ENCODE results near the gene SLC50A1. TPM values are rescaled to one million over a fixed set of nuclear protein-coding genes. Genes with fewer than 3 reads are reported as not detected.
"Not testable (repeated sequence)": the region's sequence is repeated elsewhere in the genome, so short reads cannot be mapped to it uniquely, and the experiment has no call there.

The SLC50A1 gene
- polyA plus RNA-seq, 2 of the 4 experiments (the other 2 are of a cell fraction) = 28.2 to 39.4 TPM

DNA sequence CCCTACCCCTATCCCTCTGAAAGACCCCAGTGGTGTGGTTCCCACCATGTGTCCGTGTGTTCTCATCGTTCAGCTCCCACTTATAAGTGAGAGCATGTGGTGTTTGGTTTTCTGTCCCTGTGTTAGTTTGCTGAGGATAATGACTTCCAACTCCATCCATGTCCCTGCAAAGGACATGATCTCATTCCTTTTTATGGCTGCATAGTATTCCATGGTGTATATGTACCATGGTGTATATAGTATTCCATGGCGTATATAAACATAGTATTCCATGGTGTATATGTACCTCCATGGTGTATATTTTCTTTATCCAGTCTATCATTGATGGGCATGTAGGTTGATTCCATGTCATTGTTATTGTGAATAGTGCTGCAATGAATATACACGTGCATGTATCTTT, 28.1 kb downstream of the SLC50A1 start:
- H3K27ac ChIP-seq; FAIRE-seq; H3K4me1 ChIP-seq; H3K4me3 ChIP-seq; DNase-seq (ENCODE audit: low read depth in 1 of 2, low spot score in 1 of 2); H3K4me2 ChIP-seq; POLR2A ChIA-PET; H3K9me3 ChIP-seq; ATAC-seq: not testable (repeated sequence)
- CTCF ChIA-PET = interaction anchor here (1.0 to 9.1 kb wide), 6 partner anchors 9 to 103 kb away, joined by 3 to 202 read pairs (median 14); partner anchors contain the start of genes EFNA1, KRTCAP2, SLC50A1 and TRIM46
- 87% methylated on average over 4 of the region's 4 CpGs for WGBS (ENCODE audit: missing lambda C conversion rate)

DNA sequence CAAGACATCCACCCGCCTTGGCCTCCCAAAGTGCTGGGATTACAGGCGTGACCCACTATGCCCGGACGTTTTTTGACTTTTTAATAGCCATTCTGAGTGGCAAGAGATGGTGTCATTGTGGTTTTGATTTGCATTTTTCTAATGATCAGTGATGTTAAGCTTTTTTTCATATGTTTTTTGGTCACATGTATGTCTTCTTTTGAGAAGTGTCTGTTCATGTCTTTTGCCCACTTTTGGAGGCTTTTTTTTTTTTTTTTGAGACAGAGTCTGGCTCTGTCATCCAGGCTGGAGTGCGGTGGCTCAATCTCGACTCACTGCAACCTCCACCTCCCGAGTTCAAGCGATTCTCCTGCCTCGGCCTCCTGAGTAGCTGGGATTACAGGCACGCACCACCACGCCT, 29.0 kb downstream of the SLC50A1 start:
- FAIRE-seq; DNase-seq (ENCODE audit: low read depth in 1 of 2, low spot score in 1 of 2); H3K9me3 ChIP-seq; H3K4me2 ChIP-seq; H3K27ac ChIP-seq; H3K4me1 ChIP-seq; H3K4me3 ChIP-seq; ATAC-seq: not testable (repeated sequence)
- ChIA-PET CTCF (interaction anchor here (1.3 to 9.1 kb wide), 7 partner anchors 9 to 104 kb away, joined by 5 to 202 read pairs (median 17); partner anchors contain the start of genes EFNA1, KRTCAP2, SLC50A1 and TRIM46), POLR2A (interaction anchor here (0.6 kb wide), 1 partner anchor 8 kb away, joined by 3 read pairs; no protein-coding TSS in a partner anchor)
- WGBS (ENCODE audit: missing lambda C conversion rate) = 71% methylated on average over 11 of the region's 11 CpGs

DNA sequence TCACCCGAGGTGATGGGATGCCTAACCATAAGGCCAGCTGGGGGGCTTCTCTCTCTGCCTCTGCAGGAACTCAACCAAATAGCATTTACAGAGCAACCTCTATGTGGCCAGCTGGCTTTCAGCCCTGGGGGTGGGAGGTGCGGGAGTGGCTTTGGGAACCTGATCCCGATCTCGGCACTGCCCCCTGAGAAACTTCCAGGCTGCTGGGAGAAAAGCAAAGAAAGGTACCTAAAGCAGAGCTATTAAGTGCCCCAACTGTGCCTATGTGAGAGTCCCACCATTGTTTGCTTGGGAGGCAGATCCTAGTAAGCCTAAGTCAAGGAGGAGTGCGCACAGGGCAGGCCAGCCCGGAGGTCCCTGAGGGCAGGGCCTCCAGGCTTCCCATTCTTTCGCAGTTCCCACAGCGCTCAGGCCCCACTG, 30.4 kb downstream of the SLC50A1 start:
- FAIRE-seq (no peak), DNase-seq (ENCODE audit: low read depth in 1 of 2, low spot score in 1 of 2) (no peak), ATAC-seq (no peak)
- Histone ChIP-seq H3K9me3 (no peaks in the 10 kb centered on the region), H3K4me2 (no peak overlapping the region), H3K27ac (no peak overlapping the region), H3K4me3 (no peak overlapping the region), H3K4me1 (0 out of 3 replicates have a peak, but pooled peaks cover 4% of the 10 kb centered on the region)
- CTCF ChIA-PET = interaction anchor here (1.0 to 15.2 kb wide), 12 partner anchors 11 to 105 kb away, joined by 3 to 384 read pairs (median 62); partner anchors contain the start of genes EFNA1 and SLC50A1
- WGBS (ENCODE audit: missing lambda C conversion rate) = 95% methylated on average over 7 of the region's 8 CpGs
- POLR2A ChIA-PET = interaction anchor here (0.6 kb wide), 1 partner anchor 362 kb away, joined by 3 read pairs; no protein-coding TSS in a partner anchor
- TF ChIP-seq POLR2AphosphoS2 (conservative IDR thresholded peaks at IDR 0.05; ENCODE audit: low read length) (no peak), KDM1A (IDR thresholded peaks at IDR 0.05; ENCODE audit: low read depth) (no peak), JUNB (IDR thresholded peaks at IDR 0.05) (no peak), ESRRA (IDR thresholded peaks at IDR 0.05; ENCODE audit: borderline replicate concordance, low read length) (no peak), GATA3 (IDR thresholded peaks at IDR 0.05; ENCODE audit: borderline replicate concordance) (no peak), NR3C1 (IDR thresholded peaks at IDR 0.05) (no peak)
- TF ChIP-seq, protein P1, sequence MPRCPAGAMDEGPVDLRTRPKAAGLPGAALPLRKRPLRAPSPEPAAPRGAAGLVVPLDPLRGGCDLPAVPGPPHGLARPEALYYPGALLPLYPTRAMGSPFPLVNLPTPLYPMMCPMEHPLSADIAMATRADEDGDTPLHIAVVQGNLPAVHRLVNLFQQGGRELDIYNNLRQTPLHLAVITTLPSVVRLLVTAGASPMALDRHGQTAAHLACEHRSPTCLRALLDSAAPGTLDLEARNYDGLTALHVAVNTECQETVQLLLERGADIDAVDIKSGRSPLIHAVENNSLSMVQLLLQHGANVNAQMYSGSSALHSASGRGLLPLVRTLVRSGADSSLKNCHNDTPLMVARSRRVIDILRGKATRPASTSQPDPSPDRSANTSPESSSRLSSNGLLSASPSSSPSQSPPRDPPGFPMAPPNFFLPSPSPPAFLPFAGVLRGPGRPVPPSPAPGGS (IDR thresholded peaks at IDR 0.05) = no peak
- TF ChIP-seq, protein P2, sequence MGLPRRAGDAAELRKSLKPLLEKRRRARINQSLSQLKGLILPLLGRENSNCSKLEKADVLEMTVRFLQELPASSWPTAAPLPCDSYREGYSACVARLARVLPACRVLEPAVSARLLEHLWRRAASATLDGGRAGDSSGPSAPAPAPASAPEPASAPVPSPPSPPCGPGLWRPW (IDR thresholded peaks at IDR 0.05) = no peak
- TF ChIP-seq, protein P3, sequence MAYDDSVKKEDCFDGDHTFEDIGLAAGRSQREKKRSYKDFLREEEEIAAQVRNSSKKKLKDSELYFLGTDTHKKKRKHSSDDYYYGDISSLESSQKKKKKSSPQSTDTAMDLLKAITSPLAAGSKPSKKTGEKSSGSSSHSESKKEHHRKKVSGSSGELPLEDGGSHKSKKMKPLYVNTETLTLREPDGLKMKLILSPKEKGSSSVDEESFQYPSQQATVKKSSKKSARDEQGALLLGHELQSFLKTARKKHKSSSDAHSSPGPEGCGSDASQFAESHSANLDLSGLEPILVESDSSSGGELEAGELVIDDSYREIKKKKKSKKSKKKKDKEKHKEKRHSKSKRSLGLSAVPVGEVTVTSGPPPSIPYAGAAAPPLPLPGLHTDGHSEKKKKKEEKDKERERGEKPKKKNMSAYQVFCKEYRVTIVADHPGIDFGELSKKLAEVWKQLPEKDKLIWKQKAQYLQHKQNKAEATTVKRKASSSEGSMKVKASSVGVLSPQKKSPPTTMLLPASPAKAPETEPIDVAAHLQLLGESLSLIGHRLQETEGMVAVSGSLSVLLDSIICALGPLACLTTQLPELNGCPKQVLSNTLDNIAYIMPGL (CRISPR knock-in tag; IDR thresholded peaks at IDR 0.05; ENCODE audit: borderline replicate concordance) = no peak
- TF ChIP-seq, protein P4, sequence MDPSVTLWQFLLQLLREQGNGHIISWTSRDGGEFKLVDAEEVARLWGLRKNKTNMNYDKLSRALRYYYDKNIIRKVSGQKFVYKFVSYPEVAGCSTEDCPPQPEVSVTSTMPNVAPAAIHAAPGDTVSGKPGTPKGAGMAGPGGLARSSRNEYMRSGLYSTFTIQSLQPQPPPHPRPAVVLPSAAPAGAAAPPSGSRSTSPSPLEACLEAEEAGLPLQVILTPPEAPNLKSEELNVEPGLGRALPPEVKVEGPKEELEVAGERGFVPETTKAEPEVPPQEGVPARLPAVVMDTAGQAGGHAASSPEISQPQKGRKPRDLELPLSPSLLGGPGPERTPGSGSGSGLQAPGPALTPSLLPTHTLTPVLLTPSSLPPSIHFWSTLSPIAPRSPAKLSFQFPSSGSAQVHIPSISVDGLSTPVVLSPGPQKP (IDR thresholded peaks at IDR 0.05; ENCODE audit: low read depth, low read length) = no peak

DNA sequence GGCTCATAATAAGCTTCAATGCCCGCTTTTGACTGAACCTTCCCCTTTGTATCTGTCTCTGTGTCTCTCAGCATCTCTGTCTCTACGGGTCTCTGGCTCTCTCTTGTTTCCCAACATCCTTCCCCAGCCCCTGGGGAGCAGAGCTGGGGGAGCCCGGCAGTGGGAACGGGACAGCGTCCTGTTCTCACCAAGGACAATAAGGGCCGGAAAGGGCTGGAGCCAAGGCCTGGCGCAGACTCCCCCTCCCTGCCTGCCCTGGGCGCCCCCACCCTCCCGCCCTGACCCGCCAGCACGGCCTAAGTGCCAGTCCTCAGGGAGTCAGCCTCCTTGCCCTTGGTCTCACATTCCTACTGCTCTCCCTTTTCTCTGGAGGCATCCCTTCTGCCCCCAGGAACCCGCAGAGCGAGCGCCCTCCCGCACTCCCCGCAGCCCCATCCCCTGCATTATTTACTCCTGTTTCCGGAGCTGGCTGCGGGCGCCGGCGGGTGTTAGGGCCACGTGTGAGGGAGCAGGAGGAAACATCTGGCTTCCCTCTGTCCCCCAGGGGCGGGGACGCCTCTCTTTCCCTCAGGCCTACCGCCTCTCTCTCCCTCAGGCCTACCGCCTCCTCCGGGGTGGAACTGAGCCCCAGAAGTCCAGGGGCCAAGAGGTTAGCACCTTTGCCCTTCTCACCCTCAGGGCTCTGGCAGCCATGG, 31.0 kb downstream of the SLC50A1 start:
- Histone ChIP-seq H3K4me1 (peaks cover 4% of the 10 kb centered on the region; the same call in 1 of the 3 replicates), H3K4me3 (no peak overlapping the region), H3K9me3 (no peaks in the 10 kb centered on the region), H3K4me2 (no peak overlapping the region; the same call in 2 of the 3 replicates), H3K27ac (no peak overlapping the region)
- FAIRE-seq (no peak), ATAC-seq (no peak; a peak in 1 of 6 replicates), DNase-seq (ENCODE audit: low read depth in 1 of 2, low spot score in 1 of 2) (no peak)
- WGBS (ENCODE audit: missing lambda C conversion rate) = 85% methylated on average over 19 of the region's 27 CpGs
- TF ChIP-seq HOXA7 (CRISPR knock-in tag; IDR thresholded peaks at IDR 0.05) (no peak), CEBPB (IDR thresholded peaks at IDR 0.05) (no peak)
- ChIA-PET POLR2A (interaction anchor here (1.5 kb wide), 2 partner anchors 75 to 82 kb away, joined by 5 to 6 read pairs; no protein-coding TSS in a partner anchor), CTCF (interaction anchor here (1.0 to 15.2 kb wide), 18 partner anchors 11 to 150 kb away, joined by 3 to 384 read pairs (median 22); partner anchors contain the start of genes EFNA1, EFNA3 and SLC50A1)

Measured in A549 (cell line).